ENCODE measurements around the gene TIPARP.

GRCh38 chr3:156630081-156630772, 44.2 kb upstream of the TIPARP start:
- TF ChIP-seq GATA2 (IDR thresholded peaks at IDR 0.05; ENCODE audit: low read depth, low read length) (no peak), GATA3 (IDR thresholded peaks at IDR 0.05; ENCODE audit: low read depth, low read length) (no peak)
